ENCODE measurements around the gene GNS.
"Not testable (repeated sequence)": the region's sequence is repeated elsewhere in the genome, so short reads cannot be mapped to it uniquely, and the experiment has no call there.

The GNS gene

GRCh38 chr12:64779354-64779974, 20.3 kb upstream of the GNS start:
- DNase-seq: no peak

GRCh38 chr12:64775147-64775736, 16.0 kb upstream of the GNS start:
- DNase-seq: not testable (repeated sequence)

GRCh38 chr12:64773386-64773785, 14.2 kb upstream of the GNS start:
- no peak for DNase-seq

DNA sequence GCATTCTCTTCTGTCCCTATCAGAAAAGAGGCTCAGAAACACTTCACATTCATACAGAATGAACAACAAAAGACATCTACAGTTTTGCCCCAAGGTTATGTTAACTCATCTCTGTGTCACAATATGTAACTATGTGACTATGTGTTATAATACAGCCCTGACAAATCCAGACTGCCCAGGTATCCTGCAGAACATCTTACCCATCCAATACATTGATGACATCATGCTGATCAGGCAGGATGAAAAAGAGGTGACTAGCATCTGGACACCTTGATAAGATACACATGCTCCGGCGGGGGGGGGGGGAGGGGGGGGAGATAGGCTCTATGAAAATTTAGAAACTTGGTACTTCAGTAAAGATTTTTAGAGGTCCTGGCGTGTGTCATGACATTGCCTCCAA, 8.3 kb upstream of the GNS start:
- no peak for DNase-seq

GRCh38 chr12:64760808-64761573, 1.8 kb upstream of the GNS start:
- DNase-seq: no peak

DNA sequence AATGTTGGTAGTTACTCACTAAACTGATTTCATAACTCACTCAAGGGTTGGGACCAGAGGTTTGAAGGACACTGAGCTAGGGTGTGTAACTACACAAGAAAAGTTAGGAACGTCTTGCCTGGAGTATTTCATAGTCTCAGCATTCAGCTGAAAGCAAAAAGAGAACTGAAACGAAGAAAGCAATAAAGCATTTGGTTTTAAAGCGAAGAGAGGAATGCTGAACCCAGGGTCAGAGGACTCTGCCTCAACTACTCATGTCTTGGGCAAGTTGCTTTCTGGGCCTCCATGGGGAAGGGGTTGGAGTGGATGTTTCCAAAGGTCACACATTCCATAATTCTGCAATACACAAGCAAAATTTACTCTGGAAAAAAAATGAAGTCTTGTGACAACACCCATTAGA, 1.4 kb downstream of the GNS start:
- no peak for DNase-seq

- no peak for DNase-seq
Measured at GRCh38 chr12:64756376-64756775, 2.8 kb downstream of the GNS start.

GRCh38 chr12:64753427-64753826, 5.8 kb downstream of the GNS start:
- DNase-seq: no peak

GRCh38 chr12:64752833-64753238, 6.4 kb downstream of the GNS start:
- no peak for DNase-seq

GRCh38 chr12:64752032-64752431, 7.2 kb downstream of the GNS start:
- DNase-seq: no peak

- DNase-seq: no peak
Measured at GRCh38 chr12:64749461-64750200, 9.6 kb downstream of the GNS start.

- DNase-seq: no peak
Measured at GRCh38 chr12:64747695-64748094, 11.5 kb downstream of the GNS start.

DNA sequence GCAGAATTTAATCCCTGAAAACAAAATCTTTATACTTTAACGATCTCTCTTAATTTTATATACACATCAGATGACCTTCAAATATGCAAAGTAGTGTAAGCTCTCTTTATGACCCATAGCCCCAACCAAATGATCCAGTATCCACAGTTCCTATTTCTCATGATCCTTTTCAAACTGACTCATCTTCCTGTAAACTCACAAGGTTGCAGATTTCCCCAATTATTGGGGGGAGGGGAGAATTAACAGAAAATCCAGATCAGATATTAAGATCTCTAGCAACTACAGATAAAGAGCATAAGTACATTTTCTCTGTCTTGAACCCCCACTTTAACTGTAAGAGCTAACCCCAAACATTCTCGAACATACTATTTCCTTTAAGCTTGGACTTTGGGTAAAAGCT, 12.5 kb downstream of the GNS start:
- DNase-seq: no peak

DNA sequence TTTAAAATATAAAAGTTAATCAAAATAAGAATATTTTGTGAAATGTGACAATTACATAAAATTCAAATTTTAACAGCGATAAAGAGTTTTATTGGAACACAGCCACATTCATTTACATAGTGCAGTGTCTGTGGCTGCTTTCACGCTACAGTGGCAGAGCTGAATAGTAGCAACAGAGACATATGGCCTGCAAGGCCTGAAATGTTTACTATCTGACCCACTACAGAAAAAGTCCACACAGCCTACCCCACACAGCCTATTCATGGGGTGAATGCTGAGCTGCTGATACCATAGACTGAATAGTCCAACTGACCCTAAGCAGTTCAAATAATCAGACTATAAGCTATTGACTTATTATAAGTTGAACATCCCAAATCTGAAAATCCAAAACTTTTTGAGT, 13.2 kb downstream of the GNS start:
- no peak for DNase-seq

GRCh38 chr12:64745259-64745807, 13.9 kb downstream of the GNS start:
- DNase-seq: no peak

DNA sequence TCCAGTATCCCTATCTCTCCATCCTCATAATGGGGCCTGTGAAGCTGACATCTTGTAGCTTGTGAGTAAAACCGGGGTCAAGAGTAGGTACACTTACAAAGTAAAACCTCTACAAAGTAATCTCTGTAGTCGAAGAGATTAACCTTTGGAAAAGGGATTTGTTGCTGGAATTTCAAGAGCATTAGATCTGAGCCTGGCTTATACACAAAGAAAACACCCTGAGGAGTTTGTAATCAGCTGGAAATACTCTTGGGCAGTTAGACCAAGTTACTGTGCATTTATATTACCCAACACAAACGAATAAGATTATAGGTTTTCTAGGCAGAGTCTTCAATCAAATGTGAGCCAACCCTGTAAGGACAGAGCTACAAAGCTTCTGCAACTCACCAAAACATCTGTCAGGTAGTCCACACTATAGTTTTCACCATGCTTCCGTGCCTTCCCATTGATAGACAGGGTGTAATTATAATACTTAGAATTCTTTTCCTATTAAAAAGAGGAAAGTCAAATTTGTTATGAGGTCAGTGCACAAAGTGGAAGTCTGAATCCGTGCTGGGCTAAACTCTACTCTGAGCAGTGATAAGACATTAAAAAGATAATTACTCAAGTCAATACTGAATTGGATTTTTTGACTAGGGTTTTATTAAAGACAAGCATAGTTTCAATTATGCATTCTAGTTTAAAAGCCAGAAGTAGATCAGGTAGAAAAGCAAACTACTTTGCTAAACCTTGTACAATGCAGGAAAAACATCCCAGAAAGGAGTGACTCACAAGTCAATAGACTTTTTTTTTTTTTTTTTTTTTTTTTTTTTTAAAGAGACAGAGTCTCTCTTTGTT, 14.6 kb downstream of the GNS start:
- no peak for DNase-seq

DNA sequence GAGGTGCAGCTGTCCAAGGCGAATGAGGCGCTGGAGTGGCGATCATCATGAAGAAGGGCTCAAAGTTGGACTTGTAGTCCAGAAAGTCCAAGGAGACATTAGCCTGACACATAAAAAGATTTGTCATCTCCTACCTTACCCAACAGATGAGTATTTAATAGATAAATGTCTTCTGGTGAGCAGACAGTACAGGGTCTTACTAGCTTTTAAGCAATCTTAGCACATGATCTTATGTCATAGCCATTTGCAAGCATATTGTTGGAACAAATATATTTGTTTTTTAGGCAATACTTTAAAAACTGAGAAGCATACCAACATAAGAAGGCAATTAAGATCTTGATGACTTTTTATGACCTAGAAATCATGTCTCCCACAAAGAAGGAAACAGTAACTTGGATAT, 16.0 kb downstream of the GNS start:
- DNase-seq: no peak

DNA sequence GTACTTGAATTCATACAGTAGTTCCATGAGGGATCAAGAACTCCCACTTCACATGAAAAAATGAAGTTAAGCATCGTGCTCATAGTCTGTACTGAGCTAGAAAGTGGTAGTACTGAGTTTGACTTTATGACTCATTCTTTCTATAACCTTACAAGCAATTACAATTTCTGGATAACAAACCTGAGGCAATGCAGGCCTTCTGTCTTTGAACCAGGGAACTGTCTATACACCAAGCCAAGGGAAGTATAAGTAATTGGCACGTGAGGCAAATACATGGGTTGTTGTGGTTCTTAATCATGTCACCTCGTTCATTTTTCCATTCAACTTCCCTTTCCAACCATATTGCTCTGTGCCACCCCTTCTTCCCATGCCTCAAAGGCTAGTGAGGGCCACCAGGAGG, 16.8 kb downstream of the GNS start:
- no peak for DNase-seq

- no peak for DNase-seq
Measured at GRCh38 chr12:64740646-64741045, 18.6 kb downstream of the GNS start.

DNA sequence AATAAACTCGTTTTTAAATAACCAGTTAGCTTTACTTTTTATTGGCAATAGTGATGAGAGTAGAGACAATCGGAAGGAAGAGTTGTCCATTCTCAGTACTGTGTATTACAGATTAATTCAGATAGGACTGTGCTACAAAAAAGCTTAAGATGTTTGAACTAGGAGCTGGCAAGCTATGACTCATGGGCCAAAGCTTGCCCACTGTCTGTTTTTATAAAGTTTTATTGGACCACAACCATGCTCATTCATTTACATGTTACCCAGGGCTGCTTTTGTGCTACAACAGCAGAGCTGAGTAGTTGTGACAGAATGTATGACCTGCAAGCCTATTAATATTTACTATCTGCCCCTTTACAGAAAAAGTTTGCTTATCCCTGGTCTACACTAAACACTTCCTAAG, 19.4 kb downstream of the GNS start:
- DNase-seq: no peak

DNA sequence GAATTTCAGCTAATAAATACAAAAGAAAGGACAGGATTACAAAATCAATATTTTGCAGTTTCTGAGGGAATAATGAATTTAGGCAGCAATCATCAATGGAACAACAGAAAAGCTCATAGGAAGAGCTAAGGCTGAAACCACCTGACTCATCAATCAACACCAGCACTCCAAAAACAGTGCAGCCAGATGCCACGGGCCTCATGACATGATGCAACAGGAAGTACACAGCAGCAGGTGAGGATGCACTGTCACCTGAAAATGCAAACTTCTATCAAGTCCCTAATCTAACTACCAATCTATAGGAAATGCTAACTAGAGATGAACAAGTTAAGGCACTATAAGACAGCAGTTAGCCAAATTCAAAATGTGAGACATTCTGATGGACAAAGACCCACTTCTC, 21.7 kb downstream of the GNS start:
- no peak for DNase-seq

DNA sequence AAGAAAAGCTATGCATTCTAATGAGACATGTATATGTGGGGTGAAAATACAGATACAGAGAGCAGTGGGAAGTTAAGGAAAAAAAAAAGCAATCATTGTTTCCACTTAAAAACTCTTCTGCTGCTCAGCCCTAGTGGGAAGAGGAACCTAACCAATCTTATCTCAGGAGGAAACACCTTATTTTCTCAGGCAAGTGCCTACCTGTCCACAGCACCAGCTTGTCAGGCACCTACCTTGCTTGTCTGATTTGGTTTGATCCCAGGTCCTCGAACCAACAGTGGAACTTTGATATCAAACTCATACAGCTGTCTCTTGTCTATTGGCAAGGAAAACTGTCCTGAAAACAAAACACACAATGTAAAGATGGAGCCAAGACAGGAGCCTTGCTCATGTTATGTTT, 22.4 kb downstream of the GNS start:
- DNase-seq: no peak

DNA sequence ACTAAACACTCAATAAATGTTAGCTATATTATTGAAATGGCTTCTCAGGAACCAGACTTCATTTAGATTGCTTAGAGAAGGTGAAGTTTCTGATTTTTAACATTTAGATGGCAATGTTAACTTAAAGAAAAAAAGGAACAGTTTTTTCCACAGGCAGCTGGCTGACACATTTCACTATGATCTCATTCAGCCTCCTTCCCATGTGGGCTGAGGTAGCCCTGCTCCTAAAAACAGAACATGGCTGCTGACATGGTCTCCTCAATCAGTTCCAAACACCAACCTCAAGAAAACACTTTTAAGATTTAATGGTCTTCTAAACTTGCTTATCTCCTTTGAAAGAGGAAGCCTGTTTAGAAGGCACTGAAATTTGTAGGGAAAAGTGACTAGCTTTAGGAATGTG, 23.8 kb downstream of the GNS start:
- no peak for DNase-seq
